ENCODE measurements around the gene SHISAL1.

The SHISAL1 gene

DNA sequence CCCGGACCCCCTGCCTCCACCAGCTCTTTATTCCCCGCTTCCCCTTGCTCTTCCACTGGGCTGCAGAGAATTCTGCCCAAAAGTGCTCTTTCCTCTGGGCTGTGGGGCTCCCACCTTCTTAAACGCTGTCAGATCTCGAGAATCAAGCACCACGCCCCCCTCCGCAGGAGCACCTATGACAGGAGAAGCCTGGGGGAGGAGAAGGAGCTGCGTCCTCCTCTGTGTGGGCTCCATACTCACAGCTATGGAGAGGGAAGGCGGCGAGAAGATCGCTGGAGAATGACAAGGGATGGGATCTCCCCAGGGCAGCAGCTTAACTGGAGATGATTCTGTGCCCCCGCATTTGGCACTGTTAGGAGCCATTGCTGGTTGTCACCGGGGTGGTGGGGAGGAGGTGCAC lies 19.7 kb downstream of the SHISAL1 start:
- Histone ChIP-seq H3K4me3 (replicated peaks; ENCODE audit: insufficient read depth, low read length) (no peak overlapping the region), H3K27me3 (ENCODE audit: insufficient read depth, poor library complexity, severe bottlenecking) (peaks cover 2% of the 10 kb centered on the region), H3K27ac (replicated peaks) (no peak overlapping the region)
- DNase-seq (ENCODE audit: low read depth in 1 of 2, low spot score in 1 of 2) = no peak
- no peak for TF ChIP-seq POLR2AphosphoS5 (IDR thresholded peaks at IDR 0.05; ENCODE audit: low read depth)
- TF ChIP-seq CTCF (IDR thresholded peaks at IDR 0.05; ENCODE audit: insufficient read depth, low read length) = no peak
- TF ChIP-seq GABPA (IDR thresholded peaks at IDR 0.05; ENCODE audit: low read depth) = no peak
- TF ChIP-seq SPI1 (IDR thresholded peaks at IDR 0.05; ENCODE audit: borderline replicate concordance, low read depth) = no peak
- no peak for TF ChIP-seq REST (IDR thresholded peaks at IDR 0.05; ENCODE audit: insufficient replicate concordance, low read depth)

GRCh38 chr22:44292521-44292920 lies 20.2 kb downstream of the SHISAL1 start:
- no peak for DNase-seq (ENCODE audit: low read depth in 1 of 2, low spot score in 1 of 2)
- H3K27me3 ChIP-seq (ENCODE audit: insufficient read depth, poor library complexity, severe bottlenecking) = peaks cover 2% of the 10 kb centered on the region
- no peak overlapping the region for H3K4me3 ChIP-seq (replicated peaks; ENCODE audit: insufficient read depth, low read length)
- TF ChIP-seq REST (IDR thresholded peaks at IDR 0.05; ENCODE audit: insufficient replicate concordance, low read depth) (no peak), GABPA (IDR thresholded peaks at IDR 0.05; ENCODE audit: low read depth) (no peak), POLR2AphosphoS5 (IDR thresholded peaks at IDR 0.05; ENCODE audit: low read depth) (no peak), CTCF (IDR thresholded peaks at IDR 0.05; ENCODE audit: insufficient read depth, low read length) (no peak), SPI1 (IDR thresholded peaks at IDR 0.05; ENCODE audit: borderline replicate concordance, low read depth) (no peak)
- no peak overlapping the region for H3K27ac ChIP-seq (replicated peaks)

- no peak overlapping the region for H3K4me3 ChIP-seq (replicated peaks; ENCODE audit: insufficient read depth, low read length)
- no peak overlapping the region for H3K27ac ChIP-seq (replicated peaks)
- no peak for TF ChIP-seq GABPA (IDR thresholded peaks at IDR 0.05; ENCODE audit: low read depth)
- no peak for TF ChIP-seq REST (IDR thresholded peaks at IDR 0.05; ENCODE audit: insufficient replicate concordance, low read depth)
- no peak for TF ChIP-seq CTCF (IDR thresholded peaks at IDR 0.05; ENCODE audit: insufficient read depth, low read length)
- TF ChIP-seq SPI1 (IDR thresholded peaks at IDR 0.05; ENCODE audit: borderline replicate concordance, low read depth) = no peak
- no peak for TF ChIP-seq POLR2AphosphoS5 (IDR thresholded peaks at IDR 0.05; ENCODE audit: low read depth)
- H3K27me3 ChIP-seq (ENCODE audit: insufficient read depth, poor library complexity, severe bottlenecking) = peaks cover 2% of the 10 kb centered on the region
- no peak for DNase-seq (ENCODE audit: low read depth in 1 of 2, low spot score in 1 of 2)
These were observed 20.9 kb downstream of the SHISAL1 start for GRCh38 chr22:44291674-44292360.

Measured in HL-60 (cell line).